Loucy (cell line): Measurements from ENCODE around the gene DIRAS2.

Experiments
- H2AFZ ChIP-seq: fragments of 200-600 bp; sonication (generic); 2 replicates; pipeline ENCODE4 v1.6.0; 2016; ENCODE audit warnings: antibody characterized with exemption, mild to moderate bottlenecking, low read length, moderate library complexity
- H3F3A ChIP-seq: fragments of 200-600 bp; 2 replicates; pipeline ENCODE4 v1.6.0; 2016; ENCODE audit warnings: antibody characterized with exemption, low read depth, mild to moderate bottlenecking
- H3K27me3 ChIP-seq: fragments of 200-600 bp; sonication (generic); 2 replicates; pipeline ENCODE4 v1.6.1; 2014; ENCODE audit warnings: low read length, mild to moderate bottlenecking; ENCODE audit not compliant: insufficient read depth, poor library complexity, severe bottlenecking
- H3K36me3 ChIP-seq: fragments of 200-600 bp; sonication (generic); 2 replicates; pipeline ENCODE4 v1.6.1; 2016; ENCODE audit warnings: low read length; ENCODE audit not compliant: insufficient read depth
- H3K4me1 ChIP-seq: fragments of 200-600 bp; sonication (generic); 2 replicates; pipeline ENCODE4 v1.5.1; 2014; ENCODE audit warnings: low read length, mild to moderate bottlenecking; ENCODE audit not compliant: insufficient read depth, poor library complexity, severe bottlenecking
- H3K4me2 ChIP-seq: fragments of 200-600 bp; sonication (generic); 2 replicates; pipeline ENCODE4 v1.6.0; 2014; ENCODE audit warnings: antibody characterized with exemption, low read length, low read depth, mild to moderate bottlenecking; ENCODE audit not compliant: poor library complexity, severe bottlenecking
- H3K4me3 ChIP-seq: fragments of 200-600 bp; sonication (generic); 2 replicates; pipeline ENCODE4 v1.5.1; 2014; ENCODE audit warnings: low read length, mild to moderate bottlenecking, mixed read lengths; ENCODE audit not compliant: poor library complexity, severe bottlenecking
- H3K79me2 ChIP-seq: fragments of 200-600 bp; sonication (generic); 2 replicates; pipeline ENCODE4 v1.6.1; 2014; ENCODE audit warnings: low read length; ENCODE audit not compliant: insufficient read depth
- H3K9ac ChIP-seq: fragments of 200-600 bp; sonication (generic); 2 replicates; pipeline ENCODE4 v1.6.0; 2014; ENCODE audit warnings: mild to moderate bottlenecking, low read depth, low read length, moderate library complexity; ENCODE audit not compliant: poor library complexity, severe bottlenecking
- H3K9me2 ChIP-seq: fragments of 200-600 bp; sonication (generic); replicated peaks from 2 replicates; pipeline ENCODE4 v1.6.1; 2016; ENCODE audit warnings: low read depth, low read length, mixed read lengths
- H3K9me3 ChIP-seq: fragments of 200-600 bp; sonication (generic); 2 replicates; pipeline ENCODE4 v1.6.1; 2014; ENCODE audit warnings: mild to moderate bottlenecking, antibody characterized with exemption, low read length, low read depth; ENCODE audit not compliant: insufficient read depth
- H4K20me1 ChIP-seq: fragments of 200-600 bp; sonication (generic); 2 replicates; pipeline ENCODE4 v1.6.0; 2014; ENCODE audit warnings: antibody characterized with exemption, low read length, mild to moderate bottlenecking; ENCODE audit not compliant: insufficient read depth, poor library complexity, severe bottlenecking
- CTCF ChIP-seq: fragments of 200-600 bp; sonication (generic); conservative IDR thresholded peaks from 2 replicates; pipeline ENCODE4 v1.5.1; 2014; ENCODE audit warnings: mild to moderate bottlenecking, antibody characterized with exemption, low read length
- EZH2phosphoT487 ChIP-seq: fragments of 200-600 bp; IDR thresholded peaks from 2 replicates; pipeline ENCODE4 v1.6.1; 2018; ENCODE audit warnings: antibody characterized with exemption, mild to moderate bottlenecking, moderate library complexity, borderline replicate concordance

The DIRAS2 gene

GRCh38 chr9:90642570-90643539, at the start of gene DIRAS2:
DIRAS2 (minus strand) TSS chr9:90642824; CDS start chr9:90613827, 28,997 bp downstream.
- TF ChIP-seq CTCF (no peak), EZH2phosphoT487 (no peak)
- H2AFZ ChIP-seq: no peak within 1 kb of the TSS
- no peaks in the 10 kb centered on the region for H3K27me3 ChIP-seq
- H4K20me1 ChIP-seq: no peaks in the 10 kb centered on the region
- no peak within 1 kb of the TSS for H3K9ac ChIP-seq
- H3K79me2 ChIP-seq: no peaks in the 10 kb centered on the region
- H3K4me2 ChIP-seq: no peak within 1 kb of the TSS
- H3F3A ChIP-seq: no peaks in the 10 kb centered on the region
- H3K9me3 ChIP-seq: no peaks in the 10 kb centered on the region
- H3K4me1 ChIP-seq: no peaks in the 10 kb centered on the region
- no peak within 1 kb of the TSS for H3K4me3 ChIP-seq
- H3K36me3 ChIP-seq: no peaks in the 10 kb centered on the region
- no peaks in the 10 kb centered on the region for H3K9me2 ChIP-seq

GRCh38 chr9:90684736-90685135, 42.1 kb upstream of the DIRAS2 start:
- H3F3A ChIP-seq: no peaks in the 10 kb centered on the region
- H3K36me3 ChIP-seq: no peaks in the 10 kb centered on the region
- H2AFZ ChIP-seq: no peak overlapping the region
- no peaks in the 10 kb centered on the region for H3K27me3 ChIP-seq
- H3K79me2 ChIP-seq: no peaks in the 10 kb centered on the region
- TF ChIP-seq EZH2phosphoT487 (no peak), CTCF (no peak)
- no peaks in the 10 kb centered on the region for H3K9me3 ChIP-seq
- H3K4me3 ChIP-seq: no peak overlapping the region
- no peak overlapping the region for H3K4me2 ChIP-seq
- H3K9ac ChIP-seq: no peak overlapping the region
- no peaks in the 10 kb centered on the region for H3K4me1 ChIP-seq
- H4K20me1 ChIP-seq: no peaks in the 10 kb centered on the region
- no peaks in the 10 kb centered on the region for H3K9me2 ChIP-seq

DNA sequence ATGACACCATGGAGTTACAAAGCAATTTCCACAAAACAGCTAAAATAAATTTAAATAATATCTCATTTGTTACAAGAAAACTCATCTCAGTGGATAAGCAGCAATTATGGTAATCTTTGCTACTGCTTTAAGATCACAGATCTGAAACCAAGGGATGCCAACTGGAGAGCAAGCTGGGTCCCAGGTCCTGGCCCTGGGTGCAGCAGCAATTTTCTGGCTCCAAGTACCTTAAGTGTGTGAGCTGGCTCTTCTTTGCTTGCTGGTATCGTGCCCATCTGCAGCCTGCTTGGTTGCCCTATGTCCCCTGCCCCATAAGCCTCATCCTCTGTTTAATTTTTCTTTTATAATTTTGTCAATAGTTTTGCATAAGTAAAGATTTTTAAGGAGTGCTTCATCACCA, 41.5 kb upstream of the DIRAS2 start:
- Histone ChIP-seq H3K36me3 (no peaks in the 10 kb centered on the region), H3K9me3 (no peaks in the 10 kb centered on the region), H3K4me2 (no peak overlapping the region), H3F3A (no peaks in the 10 kb centered on the region), H4K20me1 (no peaks in the 10 kb centered on the region), H3K4me3 (no peak overlapping the region), H3K9ac (no peak overlapping the region), H3K9me2 (no peaks in the 10 kb centered on the region), H3K4me1 (no peaks in the 10 kb centered on the region), H3K27me3 (no peaks in the 10 kb centered on the region), H2AFZ (no peak overlapping the region), H3K79me2 (no peaks in the 10 kb centered on the region)
- no peak for TF ChIP-seq CTCF
- no peak for TF ChIP-seq EZH2phosphoT487
